ENCODE results near the gene ARL10. TPM values are rescaled to one million over a fixed set of nuclear protein-coding genes. Genes with fewer than 3 reads are reported as not detected.

ARL10 gene
- total RNA-seq, 1 experiment from 2014 or later, result 0.05 TPM

- no peak for TF ChIP-seq SIN3A (IDR thresholded peaks at IDR 0.05; ENCODE audit: low read depth)
- TF ChIP-seq JUND (IDR thresholded peaks at IDR 0.05), result no peak
- no peak for TF ChIP-seq POLR2AphosphoS5 (IDR thresholded peaks at IDR 0.05; ENCODE audit: low read depth, low read length)
- no peak for TF ChIP-seq FOSL1 (IDR thresholded peaks at IDR 0.05; ENCODE audit: low read depth)
- no peak for TF ChIP-seq ELF1 (IDR thresholded peaks at IDR 0.05; ENCODE audit: borderline replicate concordance, low read depth)
- no peak for TF ChIP-seq RAD21 (IDR thresholded peaks at IDR 0.05; ENCODE audit: low read depth)
- no peak for TF ChIP-seq YY1 (IDR thresholded peaks at IDR 0.05; ENCODE audit: extremely low read depth, insufficient replicate concordance, low read depth, low read length)
- no peak for TF ChIP-seq ZFX (IDR thresholded peaks at IDR 0.05)
- no peak for TF ChIP-seq SP1 (IDR thresholded peaks at IDR 0.05; ENCODE audit: low read depth)
- no peak for TF ChIP-seq CBX3 (IDR thresholded peaks at IDR 0.05; ENCODE audit: low read depth)
- TF ChIP-seq EZH2 (IDR thresholded peaks at IDR 0.05), result no peak
- no peak for TF ChIP-seq ZNF274 (IDR thresholded peaks at IDR 0.05; ENCODE audit: low read depth, low read length)
These were observed 13.0 kb upstream of the ARL10 start (continued) for GRCh38 chr5:176352116-176352878.

- peaks cover 29 to 55% of the 10 kb centered on the region in 2 experiments for H3K36me3 ChIP-seq (ENCODE audit: control insufficient read depth in 1 of 2, insufficient read depth in 2 of 2, low read length in 2 of 2)
- ChIA-PET POLR2A (no interaction called here), RAD21 (ENCODE audit: low non-redundant PET in 1 of 2, low total read pairs in 2 of 2, uncharacterized antibody in 2 of 2, unreplicated experiment in 2 of 2) (no interaction called here), CTCF (no interaction called here)
- DNase-seq (ENCODE audit: low read depth, low spot score) (no peak), ATAC-seq (no peak)
- H3K9me3 ChIP-seq (ENCODE audit: control insufficient read depth in 1 of 2, insufficient read depth in 1 of 2, low read depth in 1 of 2, low read length in 2 of 2), result no peaks in the 10 kb centered on the region
- H3K9me2 ChIP-seq (ENCODE audit: insufficient read depth), result no peaks in the 10 kb centered on the region
- no peak overlapping the region for H2AFZ ChIP-seq (ENCODE audit: low read depth, low read length, poor library complexity, severe bottlenecking)
- no peaks in the 10 kb centered on the region for H4K20me1 ChIP-seq (ENCODE audit: insufficient read depth)
- H3K27ac ChIP-seq (ENCODE audit: low read depth, low read length), result no peak overlapping the region
- H3K4me3 ChIP-seq (replicated peaks in 1 of 2; ENCODE audit: low read depth in 1 of 2, low read length in 2 of 2), result no peak overlapping the region
- peaks cover 77% of the 10 kb centered on the region for H3K79me2 ChIP-seq (ENCODE audit: insufficient read depth, low read length)
- H3K4me2 ChIP-seq (ENCODE audit: low read length), result no peak overlapping the region
- no peaks in the 10 kb centered on the region for H3K27me3 ChIP-seq (ENCODE audit: insufficient read depth, low read length)
- intact Hi-C loops (cut with micrococcal nuclease), result no loop called here
- no TSS peak for BruUV-seq (replicated peaks)
- no peaks in the 10 kb centered on the region for H3K4me1 ChIP-seq (ENCODE audit: control insufficient read depth in 1 of 2, insufficient read depth in 2 of 2, low read length in 2 of 2)
- H3K9ac ChIP-seq (ENCODE audit: low read length), result no peak overlapping the region
- no peak for TF ChIP-seq CEBPB (IDR thresholded peaks at IDR 0.05; ENCODE audit: low read depth)
- TF ChIP-seq EZH2phosphoT487 (IDR thresholded peaks at IDR 0.05; ENCODE audit: borderline replicate concordance), result no peak
- no peak for TF ChIP-seq ZFX (IDR thresholded peaks at IDR 0.05)
- no peak for TF ChIP-seq REST (IDR thresholded peaks at IDR 0.05; ENCODE audit: low read depth)
- TF ChIP-seq EZH2 (IDR thresholded peaks at IDR 0.05), result no peak
- TF ChIP-seq SRF (IDR thresholded peaks at IDR 0.05; ENCODE audit: low read depth), result no peak
- no peak for TF ChIP-seq CBX3 (IDR thresholded peaks at IDR 0.05; ENCODE audit: low read depth)
- no peak for TF ChIP-seq RAD21 (IDR thresholded peaks at IDR 0.05; ENCODE audit: low read depth)
- no peak for TF ChIP-seq ATF3 (IDR thresholded peaks at IDR 0.05)
- TF ChIP-seq SIN3A (IDR thresholded peaks at IDR 0.05; ENCODE audit: low read depth), result no peak
- no peak for TF ChIP-seq POLR2A (IDR thresholded peaks at IDR 0.05; ENCODE audit: borderline replicate concordance, extremely low read depth, insufficient read depth, insufficient read length)
- no peak for TF ChIP-seq ZBTB33 (IDR thresholded peaks at IDR 0.05; ENCODE audit: extremely low read depth, insufficient replicate concordance, low read length)
- TF ChIP-seq FOSL1 (IDR thresholded peaks at IDR 0.05; ENCODE audit: low read depth), result no peak
- TF ChIP-seq TCF7L2 (IDR thresholded peaks at IDR 0.05; ENCODE audit: borderline replicate concordance, extremely low read depth, insufficient read depth, insufficient read length), result no peak
These were observed 11.8 kb upstream of the ARL10 start for GRCh38 chr5:176353533-176353932.
